Adrenal gland (tissue), 12 donors: ENCODE measurements around the gene ANO6. TPM values are rescaled to one million over a fixed set of nuclear protein-coding genes. Genes with fewer than 3 reads are reported as not detected.

Source experiments
- DNase-seq, 7 donors: peaks; one replicate each; pipeline ENCODE4 v3.0.0-alpha.2; 2019 to 2020
- H3K27ac ChIP-seq, 5 donors: fragments of 200-600 bp; sonication (generic) in 4 of 5; 1 replicate in 3 of 5; 2 replicates in 2 of 5; pipeline versions ENCODE4 v1.5.1 to v1.8.0; 2016 to 2020; ENCODE audit warnings: mild to moderate bottlenecking in 1 of 5
- H3K27me3 ChIP-seq: fragments of 200-600 bp; 2 replicates; pipeline ENCODE4 v1.8.0; 2021
- H3K36me3 ChIP-seq, 2 donors: fragments of 200-600 bp; replicated peaks in 1 of 2; 1 replicate in 1 of 2; 2 replicates in 1 of 2; pipeline versions ENCODE4 v1.5.1 to v1.8.0; 2018 to 2022
- H3K4me1 ChIP-seq, 2 donors: fragments of 200-600 bp; replicated peaks in 1 of 2; 1 replicate in 1 of 2; 2 replicates in 1 of 2; pipeline versions ENCODE4 v1.5.1 to v1.8.0; 2018 to 2021
- H3K4me3 ChIP-seq, 4 donors: fragments of 200-600 bp; sonication (generic) in 3 of 4; one replicate each; pipeline ENCODE4 v1.5.1; 2016 to 2018
- H3K9me3 ChIP-seq, 3 donors: fragments of 200-600 bp; sonication (generic) in 1 of 3; replicated peaks in 1 of 3; 1 replicate in 2 of 3; 2 replicates in 1 of 3; pipeline versions ENCODE4 v1.5.1 to v1.8.0; 2016 to 2021
- POLR2A ChIP-seq, 2 donors: fragments of 450-650 bp; IDR thresholded peaks; one replicate each; pipeline ENCODE4 v1.6.1; 2017; ENCODE audit warnings: antibody characterized with exemption in 2 of 2, mild to moderate bottlenecking in 2 of 2, moderate library complexity in 1 of 2
- WGBS, 4 donors: extraction: QIAGEN DNeasy Blood & Tissue Kit in 2 of 4; methylation state at CpG; one replicate each; pipeline versions ENCODE4 v1.1.5 to v1.1.7; 2013 to 2017; 5-methylcytosine and 5-hydroxymethylcytosine counted together
- intact Hi-C, 2 donors: fragments of 100-400 bp; cut with DNase I; formaldehyde crosslinking; loops; one replicate each; pipeline versions ENCODE4 v1.14.1 to v1.15.0; 2022 to 2023
- polyA plus RNA-seq, 3 donors: library from polyadenylated mRNA; stranded (reverse); fragments of 200-250 nt in 2 of 3; fragments of 350-450 nt in 1 of 3; fragmentation: Illumina TruSeq in 1 of 3; extraction: RNeasy Lipid Tissue Mini Kit (QIAGEN cat#74804) in 1 of 3; gene quantifications; one replicate each; pipeline ENCODE4 v1.2.3, GENCODE V29; 2013 to 2014
- total RNA-seq, 9 donors: library from RNA; depleted of rRNA in 4 of 9; stranded (reverse); fragments of >200 nt in 4 of 9; fragments of 120-200 nt in 1 of 9; fragmentation: NEBNext Ultra II Directional in 1 of 9; extraction: Animal tissue kit (Norgen Biotek cat#: 25700) in 1 of 9; gene quantifications; one replicate each; pipeline versions ENCODE4 v1.1.0 to v1.2.4, GENCODE V29; 2013 to 2023
- TF ChIP-seq, protein P1 (sequence below), 6 experiments: fragments of 450-650 bp in 4 of 6; fragments of 200-600 bp in 2 of 6; sonication (generic) in 1 of 6; IDR thresholded peaks; 1 replicate in 5 of 6; 2 replicates in 1 of 6; pipeline versions ENCODE4 v1.5.1 to v1.8.0; 2016 to 2021; ENCODE audit warnings: antibody characterized with exemption in 6 of 6, mild to moderate bottlenecking in 2 of 6, moderate library complexity in 1 of 6
- donor health status: healthy with polysubstance abuse.
- donor health status: Bipolar disorder and iron deficiency.
- donor health status: DM: yes; HTN: yes; CAD: no.
- donor health status: DM: no; HTN: no; CAD: no.
- donor health status: DM: no; HTN: no; CAD: no.
- donor health status: DM: yes; HTN: yes; CAD: no.

Gene ANO6
- total and polyA plus RNA-seq, 12 donors: 7.5 to 92.3 (median 54.4) TPM

DNA sequence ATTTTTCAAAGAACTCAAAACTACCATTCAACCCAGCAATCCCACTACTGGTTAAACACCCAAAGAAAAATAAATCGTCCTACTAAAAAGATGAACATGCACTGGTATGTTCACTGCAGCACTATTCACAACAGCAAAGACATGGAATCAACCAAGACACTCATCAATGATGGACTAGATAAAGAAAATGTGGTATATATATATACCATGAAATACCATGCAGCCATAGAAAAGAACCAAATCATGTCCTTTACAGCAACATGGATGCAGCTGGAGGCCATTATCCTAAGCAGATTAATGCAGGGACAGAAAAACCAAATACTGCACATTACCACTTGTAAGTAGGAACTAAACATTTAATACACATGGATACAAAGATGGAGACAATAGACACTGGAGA lies 3.8 kb upstream of the ANO6 start:
- no peak for DNase-seq
- TF ChIP-seq, protein P1, sequence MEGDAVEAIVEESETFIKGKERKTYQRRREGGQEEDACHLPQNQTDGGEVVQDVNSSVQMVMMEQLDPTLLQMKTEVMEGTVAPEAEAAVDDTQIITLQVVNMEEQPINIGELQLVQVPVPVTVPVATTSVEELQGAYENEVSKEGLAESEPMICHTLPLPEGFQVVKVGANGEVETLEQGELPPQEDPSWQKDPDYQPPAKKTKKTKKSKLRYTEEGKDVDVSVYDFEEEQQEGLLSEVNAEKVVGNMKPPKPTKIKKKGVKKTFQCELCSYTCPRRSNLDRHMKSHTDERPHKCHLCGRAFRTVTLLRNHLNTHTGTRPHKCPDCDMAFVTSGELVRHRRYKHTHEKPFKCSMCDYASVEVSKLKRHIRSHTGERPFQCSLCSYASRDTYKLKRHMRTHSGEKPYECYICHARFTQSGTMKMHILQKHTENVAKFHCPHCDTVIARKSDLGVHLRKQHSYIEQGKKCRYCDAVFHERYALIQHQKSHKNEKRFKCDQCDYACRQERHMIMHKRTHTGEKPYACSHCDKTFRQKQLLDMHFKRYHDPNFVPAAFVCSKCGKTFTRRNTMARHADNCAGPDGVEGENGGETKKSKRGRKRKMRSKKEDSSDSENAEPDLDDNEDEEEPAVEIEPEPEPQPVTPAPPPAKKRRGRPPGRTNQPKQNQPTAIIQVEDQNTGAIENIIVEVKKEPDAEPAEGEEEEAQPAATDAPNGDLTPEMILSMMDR (IDR thresholded peaks at IDR 0.05): no peak
- TF ChIP-seq POLR2A (IDR thresholded peaks at IDR 0.05): no peak
- intact Hi-C loops: loop anchor here in 1 of 2 donors (10.0 kb wide), 1 partner anchor 73 kb away; no protein-coding TSS in a partner anchor
- Histone ChIP-seq H3K36me3 (no peaks in the 10 kb centered on the region), H3K27me3 (no peaks in the 10 kb centered on the region), H3K9me3 (no peaks in the 10 kb centered on the region), H3K27ac (no peak overlapping the region), H3K4me1 (no peaks in the 10 kb centered on the region), H3K4me3 (no peak overlapping the region)
- WGBS, 4 donors: 87 to 97% (median 95%) methylated on average over 1 of the region's 1 CpG

- Histone ChIP-seq H3K36me3 (no peaks in the 10 kb centered on the region), H3K9me3 (no peaks in the 10 kb centered on the region), H3K27me3 (no peaks in the 10 kb centered on the region), H3K27ac (no peak overlapping the region), H3K4me3 (no peak overlapping the region), H3K4me1 (peaks cover 2 to 8% of the 10 kb centered on the region in 2 donors)
- intact Hi-C loops: loop anchor here in 1 of 2 donors (10.0 kb wide), 1 partner anchor 72 kb away; no protein-coding TSS in a partner anchor
- DNase-seq: no peak
- 94 to 100% (median 97%) methylated on average over 1 of the region's 1 CpG for WGBS, 4 donors
- TF ChIP-seq POLR2A (IDR thresholded peaks at IDR 0.05): no peak
- TF ChIP-seq, protein P1 (IDR thresholded peaks at IDR 0.05): peak in 1 of 6 experiments; percentile 10
These were observed 2.8 kb upstream of the ANO6 start for GRCh38 chr12:45213107-45213506.

- H3K27me3 ChIP-seq: no peaks in the 10 kb centered on the region
These were observed 1.8 kb upstream of the ANO6 start for GRCh38 chr12:45214071-45214470.

DNA sequence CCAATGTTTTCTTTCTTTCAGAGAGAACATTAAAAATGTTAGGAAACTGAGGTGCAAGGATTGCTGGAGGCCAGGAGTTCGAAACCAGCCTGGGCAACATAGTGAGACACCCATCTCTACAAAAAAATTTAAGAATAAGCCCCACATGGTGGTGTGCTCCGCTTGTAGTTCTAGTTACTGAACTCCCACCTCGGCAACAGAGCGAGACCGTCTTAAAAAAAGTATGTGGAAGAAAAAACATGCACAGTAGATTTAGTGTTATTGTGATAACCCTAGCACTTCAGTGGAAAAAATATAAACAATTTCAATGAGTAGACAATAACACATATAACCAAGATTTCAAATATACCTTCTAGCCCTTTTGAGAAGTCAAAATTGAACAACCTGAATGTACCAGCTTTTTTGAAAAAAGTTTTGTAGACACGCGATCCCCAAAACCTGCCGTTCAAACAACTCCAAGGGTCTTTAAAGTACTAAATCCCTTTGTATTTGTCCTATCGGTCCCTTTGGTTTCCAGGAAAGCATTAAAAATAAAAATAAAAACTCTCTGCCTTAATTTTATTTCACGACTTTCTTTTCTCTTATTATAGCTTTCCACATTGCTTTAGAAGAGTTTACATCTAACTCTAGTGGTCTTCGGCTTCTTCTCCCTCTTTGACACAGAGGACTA lies 1.0 kb upstream of the ANO6 start:
- WGBS, 4 donors: 10 to 12% (median 11%) methylated on average over 11 of the region's 11 CpGs
- Histone ChIP-seq H3K9me3 (no peaks in the 10 kb centered on the region), H3K36me3 (no peaks in the 10 kb centered on the region), H3K27ac (peak overlapping the region in 4 of 5 donors; percentile 91 to 97 (median 92)), H3K4me1 (peaks cover 2 to 22% of the 10 kb centered on the region in 2 donors), H3K4me3 (peak overlapping the region; percentile 5 to 95 (median 78)), H3K27me3 (no peaks in the 10 kb centered on the region)
- TF ChIP-seq POLR2A (IDR thresholded peaks at IDR 0.05): no peak
- TF ChIP-seq, protein P1 (IDR thresholded peaks at IDR 0.05): no peak
- intact Hi-C loops: loop anchor here (5.0 to 10.0 kb wide), 3 partner anchors 52 to 172 kb away; no protein-coding TSS in a partner anchor
- DNase-seq: peak in 1 of 7 donors; percentile 15

More at GRCh38 chr12:45214071-45214470, 1.8 kb upstream of the ANO6 start:
- no peaks in the 10 kb centered on the region for H3K36me3 ChIP-seq
- no peaks in the 10 kb centered on the region for H3K9me3 ChIP-seq
- no peak overlapping the region for H3K27ac ChIP-seq
- peaks cover 2 to 14% of the 10 kb centered on the region in 2 donors for H3K4me1 ChIP-seq
- no peak for TF ChIP-seq POLR2A (IDR thresholded peaks at IDR 0.05)
- TF ChIP-seq, protein P1 (IDR thresholded peaks at IDR 0.05): no peak
- no peak for DNase-seq
- intact Hi-C loops: loop anchor here in 1 of 2 donors (10.0 kb wide), 1 partner anchor 71 kb away; no protein-coding TSS in a partner anchor
- H3K4me3 ChIP-seq: no peak overlapping the region
